ENCODE measurements around the gene KLK2.

- TF ChIP-seq POLR2A (IDR thresholded peaks at IDR 0.05): no peak
- TF ChIP-seq CTCF (IDR thresholded peaks at IDR 0.05): no peak
Measured at GRCh38 chr19:50908336-50908735, 35.1 kb downstream of the KLK2 start.
